ENCODE results near the gene RNF224.

- TF ChIP-seq ZNF274 (IDR thresholded peaks at IDR 0.05; ENCODE audit: low read depth, low read length) (no peak), YY1 (IDR thresholded peaks at IDR 0.05; ENCODE audit: insufficient read depth, insufficient read length) (no peak)
Observed at GRCh38 chr9:137236936-137237421, 9.7 kb downstream of the RNF224 start.

All from NT2/D1 (cell line).